Pancreas (tissue), 10 donors: ENCODE measurements around the gene CISTR. TPM values are rescaled to one million over a fixed set of nuclear protein-coding genes. Genes with fewer than 3 reads are reported as not detected.
A peak's percentile ranks its signal among the peaks of the same experiment; 100 is the strongest.

Experiments used
- ATAC-seq, 4 donors: fragments of 200-7000 bp; cut with Tn5 transposase; one replicate each; pipeline versions ENCODE4 v1.8.0 to v1.9.1; 2020; ENCODE audit warnings: mild to moderate bottlenecking in 4 of 4, moderate library complexity in 4 of 4
- DNase-seq, 6 donors: peaks; one replicate each; pipeline ENCODE4 v3.0.0-alpha.2; 2020
- FAIRE-seq: peaks from 2 replicates; lab custom pipeline; 2012; peaks lifted over from hg19 to GRCh38; lab: Jason Lieb, UNC
- H3K27ac ChIP-seq, 4 donors: fragments of 200-600 bp; sonication (generic); 1 replicate in 3 of 4; 2 replicates in 1 of 4; pipeline versions ENCODE4 v1.5.0 to v1.8.0; 2020
- H3K27me3 ChIP-seq, 4 donors: fragments of 200-600 bp; one replicate each; pipeline ENCODE4 v1.8.0; 2021
- H3K36me3 ChIP-seq, 3 donors: fragments of 200-600 bp; sonication (generic) in 1 of 3; one replicate each; pipeline versions ENCODE4 v1.5.0 to v1.8.0; 2020 to 2021
- H3K4me1 ChIP-seq, 3 donors: fragments of 200-600 bp; one replicate each; pipeline ENCODE4 v1.8.0; 2021
- H3K4me3 ChIP-seq, 4 donors: fragments of 200-600 bp; sonication (generic) in 2 of 4; one replicate each; pipeline versions ENCODE4 v1.5.0 to v1.8.0; 2020 to 2021
- H3K9me3 ChIP-seq, 4 donors: fragments of 200-600 bp; one replicate each; pipeline ENCODE4 v1.8.0; 2021
- CTCF ChIP-seq, 4 donors: fragments of 200-600 bp; sonication (generic) in 3 of 4; IDR thresholded peaks; one replicate each; pipeline versions ENCODE4 v1.5.0 to v1.8.0; 2021; ENCODE audit warnings: antibody characterized with exemption in 4 of 4
- whole genome bisulfite sequencing, 2 donors: extraction: QIAGEN DNeasy Blood & Tissue Kit; methylation state at CpG; one replicate each; pipeline ENCODE4 v1.1.7; 2013; 5-methylcytosine and 5-hydroxymethylcytosine counted together
- intact Hi-C, 3 donors: fragments of 100-400 bp; cut with DNase I; formaldehyde crosslinking; loops; one replicate each; pipeline versions ENCODE4 v1.11.1 to v1.14.2; 2022
- polyA plus RNA-seq, 2 donors: library from polyadenylated mRNA; stranded (reverse); fragments of 200-250 nt; gene quantifications; one replicate each; pipeline ENCODE4 v1.2.3, GENCODE V29; 2013
- total RNA-seq, 6 donors: library from RNA; stranded (reverse); fragmentation: NEBNext Ultra II Directional in 4 of 6; extraction: Animal tissue kit (Norgen Biotek cat#: 25700) in 4 of 6; gene quantifications; one replicate each; pipeline versions ENCODE4 v1.2.1 to v1.2.4, GENCODE V29; 2021 to 2023
- donor health status: healthy with polysubstance abuse.
- donor health status: DM: no; HTN: no; CAD: no; lungs with moderate emphysema.
- donor health status: DM: no; HTN: no; CAD: no.
- donor health status: control.
- donor health status: control.
- donor health status: Bipolar disorder and iron deficiency.
- donor health status: DM: yes; HTN: yes; CAD: no.
- donor health status: DM: no; HTN: no; CAD: no.
- donor health status: DM: no; HTN: no; CAD: no.
- donor health status: DM: yes; HTN: yes; CAD: no.

Gene CISTR
- total and polyA plus RNA-seq, 8 donors: not detected

GRCh38 chr12:53717319-53717718 lies 34.5 kb downstream of the CISTR start:
- intact Hi-C loops: no loop called here
- Histone ChIP-seq H3K36me3 (peaks cover 3 to 73% (median 27%) of the 10 kb centered on the region in 3 donors), H3K4me1 (no peaks in the 10 kb centered on the region), H3K9me3 (no peaks in the 10 kb centered on the region), H3K4me3 (no peak overlapping the region), H3K27ac (no peak overlapping the region), H3K27me3 (no peaks in the 10 kb centered on the region)
- WGBS, 2 donors: 84 to 87% methylated on average over 5 of the region's 5 CpGs
- DNase-seq: no peak
- FAIRE-seq: no peak
- TF ChIP-seq CTCF (IDR thresholded peaks at IDR 0.05): no peak
- no peak for ATAC-seq

- WGBS, 2 donors: 91 to 96% methylated on average over 4 of the region's 4 CpGs
- intact Hi-C loops: no loop called here
- no peak for FAIRE-seq
Measured at GRCh38 chr12:53714004-53714403, 37.8 kb downstream of the CISTR start.

GRCh38 chr12:53713516-53713915 lies 38.3 kb downstream of the CISTR start:
- TF ChIP-seq CTCF (IDR thresholded peaks at IDR 0.05): no peak
- no peaks in the 10 kb centered on the region for H3K27me3 ChIP-seq
- H3K4me1 ChIP-seq: no peaks in the 10 kb centered on the region
- no peaks in the 10 kb centered on the region for H3K9me3 ChIP-seq
- ATAC-seq: no peak
- intact Hi-C loops: no loop called here
- no peak overlapping the region for H3K4me3 ChIP-seq
- 83 to 88% methylated on average over 9 of the region's 9 CpGs for WGBS, 2 donors
- H3K27ac ChIP-seq: no peak overlapping the region
- H3K36me3 ChIP-seq: peaks cover 0 to 45% (median 18%) of the 10 kb centered on the region in 3 donors
- peak in 1 of 6 donors; percentile 29 for DNase-seq
- no peak for FAIRE-seq

More at GRCh38 chr12:53714004-53714403, 37.8 kb downstream of the CISTR start:
- no peak overlapping the region for H3K4me3 ChIP-seq
- no peak for TF ChIP-seq CTCF (IDR thresholded peaks at IDR 0.05)
- no peaks in the 10 kb centered on the region for H3K9me3 ChIP-seq
- peak in 1 of 6 donors; percentile 9 for DNase-seq
- no peak for ATAC-seq
- no peaks in the 10 kb centered on the region for H3K27me3 ChIP-seq
- H3K4me1 ChIP-seq: no peaks in the 10 kb centered on the region
- no peak overlapping the region for H3K27ac ChIP-seq
- peaks cover 0 to 46% (median 18%) of the 10 kb centered on the region in 3 donors for H3K36me3 ChIP-seq

DNA sequence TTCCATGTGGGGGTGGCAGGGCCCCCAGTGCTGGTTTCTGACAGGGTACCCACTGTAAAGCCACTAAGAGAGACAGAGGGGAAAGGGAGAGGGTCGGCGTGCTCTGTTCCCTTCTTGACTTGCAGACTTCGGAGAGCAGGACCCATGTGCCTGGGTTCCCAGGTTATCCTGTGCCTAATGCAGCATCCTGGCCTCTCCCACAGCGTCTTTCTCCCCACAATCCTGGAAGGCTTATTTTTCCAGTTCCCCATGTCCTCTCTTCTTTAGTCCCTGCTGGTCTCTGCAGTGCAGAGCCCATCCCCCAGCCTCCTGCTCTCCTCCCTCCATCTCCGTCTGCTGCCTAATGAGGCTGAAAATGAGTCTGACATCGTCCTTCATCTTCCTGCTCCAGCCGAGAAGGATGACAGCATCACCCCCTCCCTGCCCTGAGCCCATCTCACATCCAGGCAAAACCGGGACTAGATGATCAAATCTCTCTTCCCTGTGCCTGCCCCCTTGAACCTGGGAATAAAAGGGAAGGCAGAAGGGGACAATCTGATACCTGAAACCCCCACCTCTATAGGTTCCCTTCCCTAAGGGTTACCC lies 39.6 kb downstream of the CISTR start:
- no peaks in the 10 kb centered on the region for H3K9me3 ChIP-seq
- no peak for ATAC-seq
- FAIRE-seq: no peak
- TF ChIP-seq CTCF (IDR thresholded peaks at IDR 0.05): no peak
- intact Hi-C loops: no loop called here
- peak in 1 of 6 donors; percentile 44 for DNase-seq
- H3K36me3 ChIP-seq: peaks cover 0 to 43% (median 18%) of the 10 kb centered on the region in 3 donors
- WGBS, 2 donors: 77 to 88% methylated on average over 8 of the region's 8 CpGs
- no peaks in the 10 kb centered on the region for H3K4me1 ChIP-seq
- H3K27me3 ChIP-seq: no peaks in the 10 kb centered on the region
- no peak overlapping the region for H3K4me3 ChIP-seq
- H3K27ac ChIP-seq: no peak overlapping the region

DNA sequence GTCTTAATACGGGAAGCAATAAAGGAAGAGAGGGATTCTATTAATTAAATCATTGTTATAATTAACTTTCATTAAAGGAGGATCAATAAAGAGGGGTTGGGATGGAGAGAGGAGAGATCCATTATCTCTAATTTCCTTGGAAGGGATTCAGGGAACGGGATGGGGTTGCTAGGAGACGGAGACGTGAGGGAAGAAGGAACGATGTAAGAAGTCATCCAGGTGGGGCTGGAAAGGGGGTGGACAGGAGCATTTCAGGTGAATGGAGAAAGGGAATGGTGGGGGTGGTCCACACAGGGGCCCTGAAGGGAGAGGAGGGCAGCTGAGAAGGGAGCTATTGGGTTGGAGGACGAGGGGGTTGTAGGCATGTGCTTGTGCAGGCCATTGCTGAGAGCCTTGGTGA lies 41.7 kb downstream of the CISTR start:
- Histone ChIP-seq H3K9me3 (no peaks in the 10 kb centered on the region), H3K4me1 (no peaks in the 10 kb centered on the region), H3K36me3 (peaks cover 0 to 26% (median 13%) of the 10 kb centered on the region in 3 donors), H3K4me3 (no peak overlapping the region), H3K27ac (no peak overlapping the region), H3K27me3 (no peaks in the 10 kb centered on the region)
- DNase-seq: peak in 1 of 6 donors; percentile 24
- intact Hi-C loops: no loop called here
- peak in 1 of 4 donors; percentile 11 for ATAC-seq
- 20 to 29% methylated on average over 6 of the region's 6 CpGs for WGBS, 2 donors
- no peak for FAIRE-seq
- TF ChIP-seq CTCF (IDR thresholded peaks at IDR 0.05): no peak
